KBM-7 (cell line): ENCODE results near the gene ACAA2.
"Not testable (repeated sequence)": the region's sequence is repeated elsewhere in the genome, so short reads cannot be mapped to it uniquely, and the experiment has no call there.

ENCODE experiments used
- DNase-seq: peaks from one replicate; pipeline ENCODE4 v3.0.0-alpha.2; 2015
- in situ Hi-C: fragments of 300-500 bp; cut with MboI; formaldehyde crosslinking; loops from 2 replicates; pipeline ENCODE4 v1.14.3; 2020; ENCODE audit warnings: low sequenced_read_pairs, low pct_unique_long_range_greater_than_20kb, mixed read lengths

The ACAA2 gene

DNA sequence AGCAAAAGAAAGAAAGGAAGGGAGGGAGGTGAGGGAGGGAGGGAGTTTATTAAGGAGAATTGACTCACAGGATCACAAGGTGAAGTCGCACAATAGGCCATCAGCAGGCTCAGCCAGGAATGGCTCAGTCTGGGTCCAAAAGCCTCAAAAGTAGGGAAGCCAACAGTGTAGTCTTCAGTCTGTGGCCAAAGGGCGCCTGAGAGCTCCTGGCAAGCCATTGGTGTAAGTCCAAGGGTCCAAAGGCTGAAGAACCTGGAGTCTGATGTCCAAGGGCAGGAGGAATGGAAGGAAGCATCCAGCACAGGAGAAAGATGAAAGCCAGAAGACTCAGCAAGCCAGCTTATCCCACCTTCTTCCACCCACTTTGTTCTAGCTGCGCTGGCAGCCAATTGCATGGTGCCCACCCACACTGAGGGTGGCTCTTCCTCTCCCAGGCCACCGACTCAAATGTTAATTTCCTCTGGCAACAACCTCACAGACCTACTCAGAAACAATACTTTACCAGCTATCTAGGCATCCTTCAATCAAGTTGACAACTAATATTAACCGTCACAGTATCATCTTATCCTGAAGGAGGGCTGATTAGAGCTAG is 5.8 kb upstream of the ACAA2 start:
- in situ Hi-C loops = no loop called here
- no peak for DNase-seq

DNA sequence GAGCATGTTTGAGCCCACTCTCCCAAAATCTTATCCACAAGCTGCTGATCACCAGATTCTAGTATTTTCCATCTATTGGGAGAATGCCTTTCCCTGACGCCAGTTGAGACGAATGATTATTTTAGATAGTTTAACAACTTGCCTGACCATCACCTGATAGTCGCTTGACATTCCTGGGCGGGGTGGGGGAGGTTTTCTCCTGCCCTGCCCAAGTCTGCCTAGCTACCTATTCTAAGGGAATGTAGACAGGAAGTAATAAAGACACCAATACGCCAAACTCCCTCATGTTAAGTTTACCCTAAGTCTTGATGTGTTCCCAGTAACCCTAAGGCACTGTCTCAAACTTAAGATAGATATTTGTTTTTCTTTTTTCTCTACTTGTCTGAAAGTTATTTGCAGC is 4.6 kb upstream of the ACAA2 start:
- no peak for DNase-seq
- in situ Hi-C loops = no loop called here

DNA sequence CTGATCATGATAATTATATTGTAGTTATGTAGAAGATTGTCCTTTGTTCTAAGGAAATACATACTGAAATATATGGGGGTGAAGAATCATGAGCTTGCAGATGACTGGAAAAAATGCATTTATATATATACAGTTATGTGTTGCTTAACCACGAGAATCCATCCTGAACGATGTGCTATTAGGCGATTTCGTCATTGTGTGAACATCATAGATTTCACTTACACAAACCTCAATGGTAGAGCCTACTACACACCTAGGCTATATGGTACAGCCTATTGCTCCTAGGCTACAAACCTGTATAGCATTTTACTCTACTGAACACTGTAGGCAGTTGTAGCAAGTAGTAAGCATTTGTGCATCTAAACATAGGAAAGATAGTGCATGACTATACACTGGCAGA is 2.6 kb upstream of the ACAA2 start:
- in situ Hi-C loops = no loop called here

GRCh38 chr18:49814147-49814499 is 790 bp upstream of the ACAA2 start:
- in situ Hi-C loops = no loop called here
- peak; percentile 72 for DNase-seq

More for the DNA sequence above, 2.6 kb upstream of the ACAA2 start:
- no peak for DNase-seq

DNA sequence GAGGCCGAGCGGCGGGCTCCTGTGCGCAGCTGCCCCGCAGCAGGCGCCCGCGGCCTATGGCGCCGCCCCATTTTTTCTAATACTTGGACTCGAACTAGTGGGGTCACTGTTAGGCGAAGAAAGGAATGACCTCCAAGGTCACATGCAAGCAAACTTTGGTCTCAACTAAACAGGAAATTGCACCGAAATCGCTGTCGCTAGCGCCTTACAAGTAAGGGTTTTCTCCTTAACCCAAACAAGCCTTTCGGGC is 339 bp downstream of the ACAA2 start:
- in situ Hi-C loops = no loop called here
- DNase-seq = no peak

DNA sequence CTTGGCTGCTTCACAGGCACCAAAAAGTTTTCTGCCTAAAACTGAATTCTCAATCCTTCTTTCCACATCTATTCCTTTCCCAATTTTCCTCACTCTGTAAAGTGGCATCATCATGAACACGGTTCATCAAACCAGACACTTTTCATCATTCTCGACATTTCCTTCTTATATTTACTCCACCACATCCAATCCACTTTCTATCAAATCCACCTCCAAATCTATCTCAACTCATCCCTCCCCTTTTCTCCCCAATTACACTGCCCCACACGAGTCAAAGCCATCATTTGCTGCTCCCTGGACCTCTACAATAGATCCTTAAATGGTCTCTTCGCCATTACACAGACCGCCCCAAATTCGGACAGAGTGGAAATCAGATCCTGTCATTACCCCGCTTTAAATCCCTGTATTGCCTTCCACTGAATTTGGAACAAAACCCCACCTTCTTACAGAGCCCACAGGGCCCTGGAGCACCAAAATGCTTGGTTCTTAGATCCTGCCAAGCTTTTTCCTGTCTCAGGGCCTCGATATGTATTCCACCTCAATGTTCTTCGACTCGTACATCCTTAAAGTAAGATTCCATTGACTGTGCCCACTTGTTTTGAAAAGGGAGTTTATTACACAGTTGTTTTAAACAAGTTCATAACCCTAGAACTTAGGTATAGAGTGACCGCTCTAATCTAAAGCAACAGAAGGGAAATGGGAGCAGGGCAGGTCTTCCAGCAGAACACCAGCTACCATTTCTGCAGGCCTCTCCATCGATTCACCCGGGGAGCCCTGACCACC is 856 bp downstream of the ACAA2 start:
- in situ Hi-C loops = no loop called here
- peak; percentile 47 for DNase-seq

DNA sequence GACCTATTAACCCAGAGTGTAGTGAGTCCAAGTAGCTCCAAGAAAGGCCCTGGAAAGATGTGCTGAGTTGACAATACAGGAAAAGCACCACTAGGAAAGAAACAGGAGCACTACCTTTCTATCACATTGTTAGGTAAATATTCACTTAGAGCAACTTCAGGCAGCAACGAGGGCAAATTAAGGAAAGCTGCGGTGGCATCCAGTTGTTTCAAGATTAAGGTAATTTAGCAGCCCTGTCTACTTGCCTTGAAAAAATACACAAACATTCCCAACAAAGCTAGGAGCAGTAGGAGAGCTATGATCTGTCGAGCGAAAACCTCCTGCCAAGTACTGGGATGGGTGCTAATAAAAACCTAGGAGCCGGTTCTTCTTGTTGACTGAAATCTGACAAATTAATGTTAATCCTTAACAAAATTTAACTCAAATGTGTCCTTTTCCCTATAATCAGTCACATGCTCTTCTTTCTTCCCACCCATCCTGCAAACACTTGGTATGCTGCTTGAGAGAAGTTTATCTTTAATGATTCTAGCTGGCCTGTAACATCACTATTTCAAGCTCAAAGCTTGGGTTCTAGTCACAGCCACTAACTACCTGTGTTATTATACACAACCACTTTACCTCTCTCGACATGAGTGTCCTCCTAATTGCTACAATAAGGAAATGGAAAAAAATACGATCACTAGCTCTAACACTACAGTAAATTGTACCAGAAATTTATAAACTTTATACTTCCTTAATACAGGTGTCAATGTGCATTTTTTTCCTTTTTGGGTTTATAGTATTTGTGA is 2.0 kb downstream of the ACAA2 start:
- in situ Hi-C loops = no loop called here
- no peak for DNase-seq

GRCh38 chr18:49808553-49809191 is 4.7 kb downstream of the ACAA2 start:
- DNase-seq, in situ Hi-C loops: not testable (repeated sequence)

DNA sequence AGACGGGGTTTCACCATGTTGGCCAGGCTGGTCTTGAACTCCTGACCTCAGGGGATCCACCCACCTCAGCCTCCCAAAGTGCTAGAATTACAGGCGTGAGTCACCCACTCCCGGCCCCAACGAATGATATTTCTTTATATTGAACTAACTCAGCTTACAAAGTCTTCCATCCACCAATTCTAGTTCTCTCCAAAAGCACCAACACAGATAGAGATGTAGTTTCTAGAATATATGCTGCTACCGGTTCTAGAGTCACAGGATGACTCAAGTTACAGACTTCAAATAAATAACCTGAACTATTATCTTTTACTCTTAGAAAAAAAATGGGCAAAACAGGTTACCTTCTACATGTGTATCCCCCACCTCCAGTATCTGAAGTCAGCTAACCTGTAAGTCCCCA is 9.2 kb downstream of the ACAA2 start:
- no peak for DNase-seq
- in situ Hi-C loops = no loop called here

- DNase-seq = no peak
- in situ Hi-C loops = no loop called here
These were observed 10.7 kb downstream of the ACAA2 start for GRCh38 chr18:49802623-49803022.

GRCh38 chr18:49800491-49800890 is 12.8 kb downstream of the ACAA2 start:
- in situ Hi-C loops, DNase-seq: not testable (repeated sequence)

DNA sequence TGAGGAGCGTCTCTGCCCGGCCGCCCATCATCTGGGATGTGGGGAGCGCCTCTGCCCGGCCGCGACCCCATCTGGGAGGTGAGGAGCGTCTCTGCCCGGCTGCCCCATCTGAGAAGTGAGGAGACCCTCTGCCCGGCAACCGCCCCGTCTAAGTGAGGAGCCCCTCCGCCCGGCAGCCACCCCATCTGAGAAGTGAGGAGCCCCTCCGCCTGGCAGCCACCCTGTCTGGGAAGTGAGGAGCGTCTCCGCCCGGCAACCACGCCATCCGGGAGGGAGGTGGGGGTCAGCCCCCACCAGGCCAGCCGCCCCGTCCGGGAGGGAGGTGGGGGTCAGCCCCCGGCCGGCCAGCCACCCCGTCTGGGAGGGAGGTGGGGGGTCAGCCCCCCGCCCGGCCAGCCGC is 13.5 kb downstream of the ACAA2 start:
- in situ Hi-C loops, DNase-seq: not testable (repeated sequence)

DNA sequence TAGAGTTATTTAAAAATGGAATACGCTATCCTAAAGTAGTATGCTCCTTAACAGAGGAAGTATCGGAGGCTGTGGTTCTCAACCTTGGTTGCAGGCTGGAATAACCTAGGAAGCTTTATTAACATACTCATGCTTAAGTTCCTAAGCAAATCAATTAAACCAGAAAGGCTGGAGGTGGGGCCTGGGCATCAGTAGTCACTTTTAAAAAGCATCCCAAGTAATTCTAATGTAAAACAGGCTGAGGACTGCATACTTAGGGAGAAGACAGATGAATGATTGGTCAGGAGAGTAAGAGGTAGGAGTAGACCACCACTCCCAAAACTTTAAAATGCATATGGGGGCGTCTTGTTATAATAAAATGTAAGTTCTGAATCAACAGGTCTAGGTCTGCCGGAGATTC is 15.3 kb downstream of the ACAA2 start:
- in situ Hi-C loops = no loop called here
- DNase-seq = no peak

- no peak for DNase-seq
- in situ Hi-C loops = no loop called here
These were observed 17.5 kb downstream of the ACAA2 start for GRCh38 chr18:49795612-49796552.

- in situ Hi-C loops = no loop called here
- no peak for DNase-seq
These were observed 18.6 kb downstream of the ACAA2 start for GRCh38 chr18:49794743-49795142.

DNA sequence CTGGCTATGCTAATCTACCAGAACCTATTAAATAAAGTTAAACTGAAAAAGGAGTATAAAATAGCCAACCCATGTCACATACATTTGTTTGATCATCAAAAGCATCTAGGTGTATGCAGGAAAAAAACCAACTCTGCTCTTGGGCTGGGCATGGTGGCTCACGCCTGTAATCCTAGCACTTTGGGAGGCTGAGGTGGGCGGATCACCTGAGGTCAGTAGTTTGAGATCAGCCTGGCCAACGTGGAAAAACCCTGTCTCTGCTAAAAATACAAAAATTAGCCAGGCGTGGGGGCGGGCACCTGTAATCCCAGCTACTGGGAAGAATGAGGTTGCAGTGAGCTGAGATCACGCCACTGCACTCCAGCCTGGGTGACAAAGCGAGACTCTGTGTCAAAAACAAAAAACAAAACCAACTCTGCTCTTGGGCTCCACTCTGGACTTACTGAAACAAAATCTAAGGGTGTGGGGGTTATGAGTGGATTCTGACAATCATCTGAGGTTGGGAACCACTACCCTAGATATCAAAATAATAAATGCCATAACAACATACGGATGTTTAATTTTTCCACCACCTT is 23.7 kb downstream of the ACAA2 start:
- in situ Hi-C loops, DNase-seq: not testable (repeated sequence)

GRCh38 chr18:49788327-49788898 is 24.9 kb downstream of the ACAA2 start:
- DNase-seq = no peak
- in situ Hi-C loops = no loop called here

DNA sequence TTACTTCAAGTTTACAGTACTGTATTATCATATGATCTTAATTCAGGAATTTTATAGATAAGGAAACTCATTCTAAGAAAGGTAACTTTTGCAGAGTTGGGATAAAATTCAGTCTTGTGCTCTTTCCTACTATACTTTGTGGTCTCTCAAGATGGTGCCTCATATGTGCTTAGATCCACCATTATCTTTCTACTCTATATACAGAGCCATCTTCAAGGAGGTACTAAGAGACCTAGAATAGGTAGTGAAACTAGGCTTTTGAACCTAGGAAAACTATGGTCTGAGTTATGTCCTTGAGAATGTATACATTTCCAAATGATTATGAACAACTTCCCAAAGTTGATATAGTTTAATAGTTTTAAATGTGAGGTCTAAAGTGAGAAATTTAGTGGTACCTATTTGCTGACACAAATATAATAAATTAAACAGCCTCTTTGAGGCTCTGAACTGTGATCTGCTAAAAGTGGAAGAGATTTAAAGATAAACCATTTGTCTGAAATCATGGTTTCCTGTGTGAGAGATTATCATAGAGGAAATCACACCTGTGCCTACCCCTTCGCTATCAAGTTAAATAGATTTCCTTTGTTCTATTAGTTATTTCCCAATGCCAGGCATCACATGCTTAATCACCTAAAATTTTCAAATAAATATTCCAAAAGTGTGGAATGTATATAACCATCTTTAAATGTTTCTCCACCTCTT is 27.2 kb downstream of the ACAA2 start:
- DNase-seq = no peak
- in situ Hi-C loops = no loop called here
